ENCODE measurements around the gene ATF1. TPM values are rescaled to one million over a fixed set of nuclear protein-coding genes. Genes with fewer than 3 reads are reported as not detected.

ATF1 gene
- total and polyA plus RNA-seq, 10 of the 15 experiments (the other 5 are each of a cell fraction or from before 2014, with no cell fraction given): 15.4 to 92.0 (median 33.6) TPM

- CTCF ChIA-PET: interaction anchor here (0.6 kb wide), 1 partner anchor 518 kb away, joined by 3 read pairs; no protein-coding TSS in a partner anchor
- no peak for ATAC-seq
- in situ Hi-C loops (cut with MboI): no loop called here
Measured at GRCh38 chr12:50720085-50720484, 43.8 kb upstream of the ATF1 start.

More at GRCh38 chr12:50720085-50720484, 43.8 kb upstream of the ATF1 start:
- Histone ChIP-seq H3K4me2 (ENCODE audit: control insufficient read depth, insufficient read depth) (no peak overlapping the region), H4K20me1 (ENCODE audit: control insufficient read depth, insufficient read depth) (no peaks in the 10 kb centered on the region), H3K27ac (ENCODE audit: control insufficient read depth, insufficient read depth) (no peak overlapping the region), H3K9me3 (replicated peaks; ENCODE audit: control insufficient read depth, insufficient read depth, low read length) (no peaks in the 10 kb centered on the region), H2AFZ (ENCODE audit: control insufficient read depth, low read depth, low read length) (no peak overlapping the region), H3K79me2 (ENCODE audit: control insufficient read depth, insufficient read depth, low read length) (no peaks in the 10 kb centered on the region), H3K4me1 (ENCODE audit: control insufficient read depth, insufficient read depth, low read length) (no peaks in the 10 kb centered on the region), H3K4me3 (no peak overlapping the region), H3K9ac (ENCODE audit: control insufficient read depth, insufficient read depth, low read length) (no peak overlapping the region), H3K36me3 (ENCODE audit: control insufficient read depth in 2 of 2, insufficient read depth in 2 of 2, low read length in 1 of 2) (peaks cover 9 to 15% of the 10 kb centered on the region in 2 experiments), H3K27me3 (replicated peaks in 1 of 2; ENCODE audit: control insufficient read depth in 2 of 2, insufficient read depth in 2 of 2, low read length in 1 of 2) (no peaks in the 10 kb centered on the region)
- ChIA-PET RAD21 (ENCODE audit: unreplicated experiment) (no interaction called here), POLR2A (interaction anchor here (0.9 kb wide), 1 partner anchor 215 kb away, joined by 3 read pairs; the partner anchor contains the start of gene DIP2B), SMC1A (ENCODE audit: uncharacterized antibody, unreplicated experiment) (no interaction called here)
- WGBS (ENCODE audit: insufficient coverage, insufficient replicate concordance, low lambda C conversion rate, missing lambda C conversion rate): 98% methylated on average over 3 of the region's 3 CpGs
- no TSS peak for BruUV-seq (replicated peaks)
- DNase-seq (ENCODE audit: low read depth, low spot score): no peak
- TF ChIP-seq SIX5 (IDR thresholded peaks at IDR 0.05; ENCODE audit: low read depth, low read length, severe bottlenecking) (no peak), KLF5 (IDR thresholded peaks at IDR 0.05; ENCODE audit: partially characterized antibody) (no peak), RUNX3 (IDR thresholded peaks at IDR 0.05; ENCODE audit: low read length) (no peak), SMAD1 (IDR thresholded peaks at IDR 0.05; ENCODE audit: low read depth, partially characterized antibody) (no peak), MTA3 (IDR thresholded peaks at IDR 0.05; ENCODE audit: borderline replicate concordance, low read length) (no peak), RFX5 (IDR thresholded peaks at IDR 0.05; ENCODE audit: low read depth, low read length) (no peak), DPF2 (IDR thresholded peaks at IDR 0.05) (no peak), ZBTB4 (CRISPR knock-in tag; IDR thresholded peaks at IDR 0.05) (no peak), EP300 (IDR thresholded peaks at IDR 0.05; ENCODE audit: borderline replicate concordance in 1 of 2, control insufficient read depth in 1 of 2, low read depth in 2 of 2, low read length in 2 of 2) (no peak)
- intact Hi-C loops (cut with micrococcal nuclease; ENCODE audit: unreplicated experiment): no loop called here
- FAIRE-seq: no peak

Data from GM12878 (cell line).